Endothelial cell of umbilical vein (primary cell): ENCODE results near the gene PGAP3.

ENCODE experiments used
- CTCF ChIP-seq, 2 donors: IDR thresholded peaks; 1 replicate in 1 of 2; 2 replicates in 1 of 2; pipeline ENCODE4 v1.5.1; 2011; ENCODE audit warnings: low read length in 2 of 2, mild to moderate bottlenecking in 2 of 2, moderate library complexity in 2 of 2, control low read depth in 1 of 2, inconsistent platforms in 1 of 2, low read depth in 1 of 2; ENCODE audit not compliant: insufficient read depth in 1 of 2; ENCODE audit errors: extremely low read depth in 1 of 2
- POLR2A ChIP-seq: IDR thresholded peaks from 2 replicates; pipeline ENCODE4 v1.6.1; 2012; ENCODE audit warnings: low read depth, mild to moderate bottlenecking, control low read depth, low read length

DNA sequence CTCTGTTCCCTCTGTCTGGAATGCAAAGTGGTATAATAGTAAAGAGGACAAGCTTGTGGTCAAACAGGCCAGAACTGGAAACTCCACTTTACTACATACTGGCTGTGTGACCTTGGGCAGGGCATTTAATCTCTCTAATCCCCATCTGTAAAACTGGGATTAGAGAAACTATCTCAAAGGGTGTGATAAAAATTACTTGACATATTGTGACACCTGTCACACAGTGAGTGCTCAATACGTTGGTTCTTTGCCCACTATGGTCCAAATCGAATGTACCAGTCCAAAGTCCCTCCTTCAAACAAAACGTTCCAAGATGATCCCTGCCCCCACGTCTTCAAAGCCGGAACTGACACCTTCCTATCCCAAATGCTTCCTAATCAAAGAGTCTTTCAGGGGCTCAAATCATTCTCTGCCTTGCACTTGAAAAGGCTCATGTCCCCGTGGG lies 734 bp downstream of the PGAP3 start:
- no peak for TF ChIP-seq CTCF (IDR thresholded peaks at IDR 0.05; ENCODE audit: extremely low read depth in 1 of 2, insufficient read depth in 1 of 2, low read depth in 1 of 2, low read length in 2 of 2)
- TF ChIP-seq POLR2A: no peak
